ENCODE data around the gene ADGRE3.
"Not testable (repeated sequence)": the region's sequence is repeated elsewhere in the genome, so short reads cannot be mapped to it uniquely, and the experiment has no call there.

Gene ADGRE3

DNA sequence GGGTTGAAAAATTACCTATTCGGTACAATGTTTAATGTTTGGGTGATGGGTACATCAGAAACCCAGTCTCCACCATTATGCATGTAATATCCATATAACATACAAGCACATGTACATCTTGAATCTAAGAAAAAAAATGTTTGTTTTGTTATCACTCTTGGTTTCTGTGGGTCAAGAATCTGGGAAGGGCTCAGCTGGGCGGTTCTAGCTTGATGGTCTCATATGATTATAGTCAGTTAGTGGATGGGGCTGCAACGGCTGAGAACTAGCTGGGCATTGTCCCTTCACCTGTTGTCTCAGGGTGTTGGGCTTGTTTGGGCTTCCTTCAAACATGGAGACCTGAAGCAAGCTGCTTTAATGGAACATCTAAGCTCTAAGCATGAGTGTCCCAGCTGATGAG is 4.7 kb downstream of the ADGRE3 start:
- no peak for DNase-seq

DNA sequence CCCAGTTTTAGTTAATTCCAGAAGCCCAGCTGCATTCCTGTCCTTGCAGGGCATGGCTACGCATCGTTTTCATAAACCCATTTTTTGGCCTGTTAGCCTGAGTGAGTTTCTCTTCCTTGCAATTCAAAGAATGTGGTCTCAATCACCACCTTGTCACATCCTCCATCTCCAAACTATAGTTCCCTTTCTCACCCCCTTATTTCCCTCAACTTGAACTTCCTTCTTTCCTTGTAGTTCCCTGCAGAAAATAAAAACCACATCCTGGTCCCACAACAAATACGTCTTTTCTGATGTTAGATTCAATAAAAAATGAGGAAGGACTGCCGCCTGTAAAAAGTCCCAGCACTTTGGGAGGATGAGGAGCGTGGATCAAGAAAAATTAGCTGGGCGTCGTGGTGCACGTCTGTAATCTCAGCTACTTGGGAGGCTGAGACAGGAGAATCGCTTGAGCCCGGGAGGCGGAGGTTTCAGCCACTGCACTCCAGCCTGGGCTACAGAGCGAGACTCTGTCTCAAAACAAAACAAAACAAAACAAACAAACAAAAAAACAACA is 13.2 kb downstream of the ADGRE3 start:
- no peak for DNase-seq

DNA sequence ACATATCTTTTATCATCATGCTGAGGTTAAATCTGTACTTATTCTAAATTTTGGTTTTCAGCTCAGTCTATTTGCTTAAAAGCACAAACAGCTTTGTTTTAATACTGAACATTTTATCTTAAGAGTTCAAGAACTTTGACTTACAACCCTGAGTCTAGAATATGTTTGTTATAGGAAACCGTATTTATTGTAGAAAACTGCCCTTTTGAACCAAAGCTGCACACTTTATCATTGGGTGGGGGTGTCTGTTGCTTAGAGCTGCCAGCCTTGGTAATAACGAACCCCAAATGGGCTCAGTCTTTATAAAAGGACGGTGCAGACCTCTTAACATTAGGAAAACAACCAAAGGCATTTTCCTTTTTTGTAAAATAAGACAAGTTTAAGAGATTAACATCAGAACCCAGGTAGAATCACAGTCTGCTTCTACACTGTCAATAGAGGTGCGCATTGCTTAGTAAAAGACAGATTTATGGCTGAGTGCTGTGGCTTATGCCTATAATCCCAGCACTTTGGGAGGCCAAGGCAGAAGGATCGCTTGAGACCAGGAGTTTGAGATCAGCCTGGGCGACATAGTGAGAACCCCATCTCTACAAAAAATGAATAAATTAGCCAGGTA is 14.7 kb downstream of the ADGRE3 start:
- no peak for DNase-seq

DNA sequence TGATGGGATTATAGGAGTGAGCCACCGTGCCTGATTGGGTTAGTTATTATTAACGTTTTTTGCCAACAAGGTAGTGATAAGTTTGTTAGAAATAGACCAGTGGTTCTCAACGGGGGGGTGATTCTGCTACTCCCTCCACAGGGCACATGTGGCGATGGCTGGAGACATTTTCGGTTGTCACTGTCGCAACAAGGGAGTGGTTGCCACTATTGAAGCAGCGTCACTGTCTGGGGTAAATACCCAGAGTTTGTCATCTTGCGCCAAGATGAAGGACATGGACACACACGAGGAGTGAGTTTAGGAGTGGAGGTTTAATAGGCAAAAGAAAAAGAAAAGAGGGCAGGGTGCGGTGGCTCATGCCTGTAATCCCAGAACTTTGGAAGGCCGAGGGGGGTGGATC is 18.9 kb downstream of the ADGRE3 start:
- DNase-seq = no peak

DNA sequence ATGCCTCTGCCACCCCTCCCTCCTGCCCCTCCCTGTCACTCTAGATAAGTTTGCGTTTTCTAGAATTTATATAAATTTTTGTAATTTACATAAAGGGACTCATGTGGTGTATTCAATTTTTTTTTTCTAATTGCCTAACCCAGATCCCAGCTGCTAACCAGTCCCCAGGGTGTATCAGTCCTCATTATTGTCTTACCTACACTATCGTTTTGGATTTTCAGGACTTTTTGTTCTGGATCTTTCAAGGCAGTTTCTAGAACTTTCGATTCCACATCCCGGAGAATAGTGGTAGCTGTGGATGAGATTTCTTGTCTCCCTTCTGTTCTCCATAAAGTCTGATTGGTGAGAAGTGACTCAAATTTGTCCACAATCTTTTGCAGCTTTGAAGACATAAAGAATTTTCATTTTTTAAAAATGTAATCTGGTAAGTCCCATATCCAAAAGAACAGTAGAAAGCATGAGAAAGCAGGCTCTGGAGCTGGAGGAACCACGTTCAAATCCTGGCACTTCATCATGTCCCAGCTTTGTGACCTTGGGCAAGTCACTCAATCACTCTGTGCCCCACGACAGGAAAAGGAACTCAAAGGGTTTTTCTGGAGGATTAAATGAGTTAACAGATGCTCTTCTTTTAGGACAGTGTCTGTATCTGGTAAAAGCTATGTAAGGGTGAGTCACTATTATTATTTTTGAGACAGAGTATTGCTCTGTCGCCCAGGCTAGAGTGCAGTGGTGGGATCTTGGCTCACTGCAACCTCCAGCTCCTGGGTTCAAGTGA is 19.7 kb downstream of the ADGRE3 start:
- DNase-seq = no peak

DNA sequence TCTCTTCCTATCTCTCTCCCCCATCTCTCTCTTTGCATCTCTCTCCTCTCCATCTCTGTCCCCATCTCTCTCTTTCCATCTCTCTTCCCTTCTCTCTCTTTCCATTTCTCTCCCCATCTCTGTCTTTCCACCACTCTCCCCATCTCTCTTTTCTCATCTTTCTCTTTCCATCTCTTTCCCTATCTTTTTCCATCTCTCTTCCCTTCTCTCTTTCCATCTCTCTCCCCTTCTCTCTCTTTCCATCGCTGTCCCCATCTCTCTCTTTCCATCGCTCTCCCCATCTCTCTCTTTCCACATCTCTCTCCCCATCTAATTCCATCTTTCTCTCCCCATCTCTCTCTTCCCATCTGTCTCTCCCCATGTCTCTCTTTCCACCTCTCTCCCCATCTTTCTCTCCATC is 24.5 kb downstream of the ADGRE3 start:
- no peak for DNase-seq

DNA sequence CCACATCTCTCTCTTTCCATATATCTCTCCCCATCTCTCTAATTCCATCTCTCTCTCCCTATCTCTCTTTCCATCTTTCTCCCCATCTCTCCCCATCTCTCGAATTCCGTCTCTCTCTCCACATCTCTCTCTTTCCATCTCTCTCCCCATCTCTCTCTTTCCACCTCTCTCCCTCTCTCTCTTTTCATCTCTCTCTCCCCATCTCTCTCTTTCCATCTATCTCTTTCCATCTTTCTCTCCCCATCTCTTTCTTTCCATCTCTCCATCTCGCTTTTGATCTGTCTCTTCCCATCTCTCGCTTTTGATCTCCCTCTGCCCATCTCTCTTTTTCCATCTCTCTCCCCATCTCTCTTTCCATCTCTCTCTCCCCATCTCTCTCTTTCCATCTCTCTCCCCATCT is 25.6 kb downstream of the ADGRE3 start:
- DNase-seq = no peak

DNA sequence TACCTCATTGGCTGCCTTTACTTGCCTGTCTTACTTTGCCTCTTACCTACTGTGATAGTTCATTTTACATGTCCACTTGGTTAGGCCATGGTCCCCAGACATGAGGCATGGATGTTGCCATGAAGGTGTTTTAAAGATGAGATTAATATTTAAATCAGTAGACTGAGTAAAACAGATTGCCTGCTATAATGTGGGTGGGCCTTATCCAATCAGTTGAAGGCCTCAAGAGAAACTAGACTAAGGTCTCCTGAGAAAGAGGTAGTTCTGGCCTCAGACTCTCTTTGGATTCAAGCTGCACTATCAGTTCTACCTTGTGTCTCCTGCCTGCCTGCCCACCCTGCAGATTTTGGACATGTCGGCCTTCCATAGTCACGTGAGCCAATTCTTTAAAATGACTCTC is 26.1 kb downstream of the ADGRE3 start:
- DNase-seq = no peak

DNA sequence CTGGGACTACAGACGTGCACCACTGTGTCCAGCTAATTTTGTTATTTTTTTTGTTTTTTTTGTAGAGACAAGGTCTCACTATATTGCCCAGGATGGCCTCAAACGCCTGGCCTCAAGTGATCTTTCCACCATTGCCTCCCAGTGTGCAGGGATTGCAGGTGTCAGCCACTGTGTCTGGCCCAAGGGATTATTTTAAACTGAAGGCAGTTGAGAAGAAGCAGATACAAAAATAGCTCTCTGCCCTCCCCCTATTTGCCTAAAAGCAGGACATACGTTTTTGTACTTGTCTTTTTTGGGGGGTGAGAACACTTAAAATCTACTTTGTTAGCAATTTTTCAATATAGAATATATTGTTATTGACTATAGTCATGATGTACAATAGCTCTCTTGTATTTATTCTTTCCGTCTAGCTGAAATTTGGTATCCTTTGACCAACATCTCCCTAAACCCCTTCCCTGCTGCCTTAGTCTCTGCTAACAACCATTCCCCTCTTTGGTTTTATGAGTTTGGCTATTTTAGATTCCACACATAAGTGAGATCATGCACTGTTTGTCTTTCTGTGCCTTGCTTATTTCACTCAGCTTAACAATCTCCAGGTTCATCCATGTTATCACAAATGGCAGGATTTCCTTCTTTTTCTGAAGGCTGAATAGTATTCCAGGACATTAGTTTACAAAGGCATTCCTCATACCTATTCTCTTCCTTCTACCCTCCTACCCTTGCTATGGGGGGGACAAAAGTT is 34.9 kb downstream of the ADGRE3 start:
- no peak for DNase-seq

DNA sequence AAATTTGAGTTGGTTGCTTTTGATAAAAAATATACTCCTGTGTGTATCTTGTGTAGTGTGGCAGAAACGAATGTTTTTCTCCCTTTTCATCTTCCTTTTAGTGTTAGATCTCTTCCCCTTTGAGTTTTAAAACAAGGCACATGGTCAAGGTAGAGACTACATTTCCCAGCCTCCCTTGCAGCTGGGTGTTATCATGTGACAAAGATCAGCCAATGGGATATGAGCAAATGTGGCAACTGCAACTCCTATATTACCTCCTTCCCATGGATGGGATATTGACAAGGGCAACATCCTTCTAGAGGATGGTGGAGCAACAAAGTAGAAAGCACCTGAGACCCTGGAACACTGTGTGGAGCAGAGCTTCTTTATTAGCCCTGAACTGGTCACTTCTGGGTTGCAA is 42.4 kb downstream of the ADGRE3 start:
- DNase-seq = no peak

DNA sequence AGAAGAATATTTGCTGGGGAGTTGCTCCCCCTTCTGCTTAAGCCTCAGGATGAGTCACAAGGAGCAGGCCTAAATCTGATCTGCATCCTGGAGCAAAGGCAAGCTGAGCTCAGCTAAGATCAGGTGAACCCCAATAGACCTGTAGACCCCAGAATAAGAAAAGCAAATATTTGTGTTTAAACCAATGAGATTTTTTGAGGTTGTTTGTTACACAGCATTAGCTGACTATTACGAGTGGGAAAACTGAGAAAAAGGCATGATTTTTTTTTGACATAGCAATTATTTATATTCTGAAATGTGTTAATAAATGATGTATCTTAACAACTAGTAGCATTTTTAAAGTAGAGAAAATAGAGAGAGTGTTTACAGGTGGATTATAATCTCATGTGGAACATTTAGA is 45.1 kb downstream of the ADGRE3 start:
- DNase-seq = no peak

DNA sequence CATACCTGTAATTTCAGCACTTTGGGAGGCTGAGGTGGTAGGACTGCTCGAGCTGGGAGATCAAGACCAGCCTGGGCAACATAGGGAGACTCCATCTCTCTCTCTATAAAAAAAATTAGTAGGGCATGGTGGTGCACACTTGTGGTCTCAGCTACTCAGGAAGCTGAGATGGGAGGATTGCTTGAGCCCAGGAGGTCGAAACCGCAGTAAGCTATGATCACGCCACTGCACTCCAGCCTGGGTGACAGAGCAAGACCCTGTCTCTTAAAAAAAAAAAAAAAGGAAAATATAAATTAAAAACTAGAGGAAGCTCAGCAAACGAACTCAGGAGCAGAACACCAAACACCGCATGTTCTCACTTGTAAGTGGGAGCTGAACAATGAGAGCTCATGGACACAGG is 50.2 kb downstream of the ADGRE3 start:
- not testable (repeated sequence) for DNase-seq

DNA sequence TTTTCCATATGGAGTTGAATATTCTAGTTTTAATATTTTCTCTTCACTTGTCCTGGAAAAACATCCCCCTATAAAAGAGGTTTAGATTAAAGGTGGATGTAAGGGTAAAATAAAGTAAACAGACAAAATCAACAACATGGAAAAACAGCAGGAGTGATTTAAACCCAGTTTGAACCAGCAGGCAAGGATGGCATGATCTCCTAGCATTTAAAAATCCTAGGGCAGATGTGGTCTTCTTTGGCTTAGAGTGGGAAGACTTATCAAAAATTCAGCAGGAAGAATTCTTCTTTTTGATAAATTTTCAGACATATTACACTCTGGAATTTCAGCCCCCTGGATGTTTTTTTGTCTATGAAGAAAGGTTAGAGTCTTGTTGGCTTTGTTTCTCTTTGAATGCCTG is 55.2 kb downstream of the ADGRE3 start:
- DNase-seq = no peak

DNA sequence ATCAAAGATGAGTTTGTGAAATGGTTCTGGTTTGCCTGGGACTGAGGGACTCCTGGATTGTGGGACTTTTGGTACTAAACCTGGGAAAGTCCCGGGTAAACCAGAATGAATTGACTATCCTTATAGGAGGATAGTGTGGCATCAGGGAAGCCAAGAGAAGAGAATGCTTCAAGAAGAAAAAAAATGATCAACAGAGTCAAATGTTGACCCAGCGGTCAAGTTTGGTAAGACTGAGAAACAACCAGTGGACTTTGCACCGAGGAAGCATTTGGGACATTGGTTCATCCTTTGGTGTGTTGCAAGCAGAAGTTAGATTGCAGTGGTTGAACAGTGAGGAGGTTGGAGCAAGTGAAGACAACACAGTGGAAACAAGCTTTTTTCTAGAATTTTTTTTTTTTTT is 58.2 kb downstream of the ADGRE3 start:
- no peak for DNase-seq

DNA sequence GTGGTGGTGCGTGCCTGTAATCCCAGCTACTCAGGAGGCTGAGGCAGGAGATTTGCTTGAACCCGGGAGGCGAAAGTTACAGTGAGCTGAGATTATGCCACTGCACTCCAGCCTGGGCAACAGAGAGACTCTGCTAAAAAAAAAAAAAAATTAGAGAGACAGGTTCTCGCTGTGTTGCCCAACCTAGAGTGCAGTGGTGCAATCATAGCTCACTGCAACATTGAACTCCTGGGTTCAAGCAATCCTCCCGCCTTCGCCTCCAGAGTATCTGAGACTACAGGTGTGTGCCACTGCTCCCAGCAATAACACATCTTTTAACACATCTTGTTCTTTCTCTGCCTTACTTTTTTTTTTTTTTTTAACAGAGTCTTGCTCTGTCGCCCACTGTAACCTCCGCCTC is 59.0 kb downstream of the ADGRE3 start:
- DNase-seq = no peak

DNA sequence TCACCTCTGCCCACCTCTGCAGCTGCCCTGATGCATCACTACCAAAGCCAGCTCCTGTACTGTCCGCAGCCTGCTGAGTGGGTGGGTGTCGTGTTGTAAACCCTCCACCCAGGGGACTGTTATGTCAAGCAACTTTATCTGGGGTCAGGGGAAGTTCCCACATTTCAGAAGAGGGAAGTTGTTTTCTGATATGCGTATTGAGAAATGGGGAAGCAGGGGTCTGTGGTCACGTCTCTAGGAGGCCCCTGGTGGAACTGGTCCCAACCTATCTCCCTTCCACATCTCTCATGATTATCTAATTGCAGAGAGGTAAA is 60.6 kb downstream of the ADGRE3 start:
- DNase-seq = no peak

DNA sequence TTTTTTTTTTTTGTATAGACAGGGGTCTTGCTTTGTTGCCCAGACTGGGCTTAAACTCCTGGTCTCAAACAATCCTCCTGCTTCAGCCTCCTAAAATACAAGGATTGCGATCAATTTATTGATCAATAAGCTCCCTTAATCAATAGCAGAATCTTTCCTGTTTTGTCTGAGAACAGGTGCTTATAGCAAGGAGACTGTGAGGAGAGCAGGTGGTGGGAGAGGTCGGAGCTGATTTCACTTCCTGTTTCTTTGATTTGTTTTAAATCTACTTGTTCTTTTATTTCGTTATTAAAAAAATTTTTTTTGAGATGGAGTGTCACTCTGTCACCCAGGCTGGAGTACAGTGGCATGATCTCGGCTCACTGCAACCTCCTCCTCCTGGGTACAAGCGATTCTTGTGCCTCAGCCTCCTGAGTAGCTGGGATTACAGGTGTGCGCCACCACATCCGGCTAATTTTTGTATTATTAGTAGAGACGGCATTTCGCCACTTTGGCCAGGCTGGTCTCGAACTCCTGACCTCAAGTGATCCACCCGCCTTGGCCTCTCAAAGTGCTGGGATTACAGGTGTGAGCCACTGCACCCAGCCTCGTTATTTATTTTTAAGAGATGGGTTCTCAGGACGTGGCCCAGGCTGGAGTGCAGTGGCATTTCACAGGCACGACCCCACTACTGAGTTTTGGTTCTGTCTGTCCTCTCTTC is 61.1 kb downstream of the ADGRE3 start:
- not testable (repeated sequence) for DNase-seq

DNA sequence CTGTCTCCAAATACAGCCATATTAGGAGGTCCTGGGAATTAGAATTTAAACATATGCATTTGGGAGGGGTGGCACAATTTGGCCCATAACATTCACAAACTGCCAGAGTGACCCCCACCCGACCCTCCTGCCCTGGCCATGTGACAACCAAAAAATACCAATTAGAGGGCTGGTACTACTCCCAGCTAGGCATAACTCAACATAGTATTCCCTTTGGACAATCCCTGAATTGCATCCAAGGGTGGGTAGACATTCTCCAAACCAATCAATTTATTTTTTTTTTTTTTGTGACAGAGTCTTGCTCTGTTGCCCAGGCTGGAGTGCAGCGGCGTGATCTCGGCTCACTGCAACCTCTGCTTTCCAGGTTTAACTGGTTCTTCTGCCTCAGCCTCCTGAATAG is 62.0 kb downstream of the ADGRE3 start:
- no peak for DNase-seq

DNA sequence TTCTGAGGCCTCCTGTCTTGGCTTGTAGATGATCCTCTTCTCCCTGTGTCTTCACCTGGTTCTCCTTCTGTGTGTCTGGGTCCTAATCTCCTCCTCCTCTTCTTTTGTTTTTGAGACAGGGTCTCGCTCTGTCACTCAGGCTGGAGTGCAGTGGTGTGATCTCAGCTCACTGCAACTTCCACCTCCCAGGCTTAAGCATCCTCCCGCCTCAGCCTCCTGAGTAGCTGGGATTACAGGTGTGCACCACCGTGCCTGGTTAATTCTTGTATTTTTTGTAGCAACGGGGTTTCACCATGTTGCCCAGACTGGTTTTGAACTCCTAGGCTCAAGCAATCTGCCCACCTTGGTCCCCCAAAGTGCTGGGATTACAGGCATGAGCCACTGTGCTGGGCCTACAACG is 62.4 kb downstream of the ADGRE3 start:
- not testable (repeated sequence) for DNase-seq

DNA sequence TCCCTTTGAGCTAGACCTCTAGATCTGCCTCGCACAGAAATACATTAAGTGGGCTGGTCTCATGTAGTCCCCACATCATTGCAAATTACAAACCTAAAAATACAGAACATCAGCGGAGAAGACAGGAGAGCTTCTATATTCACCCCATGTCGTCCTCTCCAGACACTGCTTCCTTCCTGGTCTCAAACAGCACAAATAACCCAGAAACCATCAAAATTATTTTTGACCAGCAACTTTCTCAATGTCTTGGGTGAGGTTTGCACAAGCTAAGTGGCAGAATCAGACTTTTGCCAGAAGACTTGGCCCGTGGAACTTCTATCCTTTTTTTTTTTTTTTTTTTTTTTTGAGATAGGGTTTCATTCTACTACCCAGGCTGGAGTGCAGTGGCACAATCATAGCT is 63.6 kb downstream of the ADGRE3 start:
- no peak for DNase-seq

DNA sequence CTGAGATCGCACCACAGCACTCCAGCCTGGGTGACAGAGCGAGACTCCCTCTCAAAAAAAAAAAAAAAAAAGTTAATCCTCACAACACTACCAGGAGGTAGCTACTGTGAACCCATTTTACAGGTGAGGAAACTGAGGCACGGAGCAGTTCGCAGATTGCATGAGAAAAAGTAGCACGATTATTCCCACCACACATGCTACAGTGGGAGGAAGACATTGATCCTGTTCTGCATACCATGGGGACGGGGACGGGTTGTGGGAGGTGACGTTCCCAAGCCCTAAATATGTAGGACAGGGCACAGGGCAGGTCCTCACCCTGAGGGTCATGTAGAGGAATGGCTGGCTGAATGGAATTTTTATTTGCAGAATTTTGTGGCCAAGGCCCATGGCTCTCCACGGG is 68.0 kb downstream of the ADGRE3 start:
- DNase-seq = no peak

DNA sequence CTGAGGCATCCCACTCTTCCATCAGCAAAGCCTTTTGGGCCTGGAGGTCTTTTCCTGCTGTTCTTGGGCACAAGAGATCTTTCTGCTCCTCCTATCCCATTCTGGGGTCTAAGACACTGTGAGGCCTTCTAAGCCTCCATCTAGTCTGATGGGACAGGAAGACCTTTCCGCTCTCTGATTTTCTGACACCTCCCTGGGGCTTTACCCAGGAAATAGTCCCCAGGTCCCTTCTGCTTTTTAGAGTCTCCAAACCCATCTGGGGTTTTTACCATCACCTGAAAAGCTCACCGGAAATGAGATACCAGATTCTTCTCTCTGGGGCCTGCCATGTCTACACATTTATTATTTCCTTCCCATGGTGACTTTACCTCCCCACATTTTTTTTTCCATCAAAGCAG is 70.7 kb downstream of the ADGRE3 start:
- no peak for DNase-seq

DNA sequence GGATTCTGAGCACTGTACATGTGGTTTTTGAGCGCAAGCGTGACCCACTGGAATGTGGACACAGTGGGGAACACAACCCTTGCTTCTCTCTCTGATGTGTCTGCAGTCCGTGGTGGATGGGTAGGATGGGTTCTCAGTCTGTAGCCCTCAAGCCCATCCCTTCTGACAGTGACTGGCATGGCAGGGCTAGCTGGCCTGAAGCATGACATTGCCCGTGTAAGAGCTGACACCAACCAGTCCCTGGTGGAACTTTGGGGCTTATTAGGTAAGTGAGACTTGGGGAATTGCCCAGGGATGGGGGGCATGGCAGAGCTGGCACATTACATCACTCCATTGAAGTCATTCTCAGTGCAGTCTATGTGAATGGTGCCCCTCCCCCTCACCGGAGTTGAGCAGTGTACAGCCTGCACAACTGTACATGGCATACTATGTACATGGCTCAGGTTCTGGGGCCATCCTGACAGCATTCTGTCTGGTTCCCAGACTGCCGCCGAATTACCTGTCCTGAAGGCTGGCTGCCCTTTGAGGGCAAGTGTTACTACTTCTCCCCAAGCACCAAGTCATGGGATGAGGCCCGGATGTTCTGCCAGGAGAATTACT is 75.0 kb downstream of the ADGRE3 start:
- no peak for DNase-seq
